ENCODE measurements around the gene ARL8B.
"Not testable (repeated sequence)": the region's sequence is repeated elsewhere in the genome, so short reads cannot be mapped to it uniquely, and the experiment has no call there.

The ARL8B gene

GRCh38 chr3:5103743-5104142, 18.3 kb upstream of the ARL8B start:
- no peak overlapping the region for H2BK120ac ChIP-seq (ENCODE audit: low read depth, low read length)
- no peak overlapping the region for H3K56ac ChIP-seq (ENCODE audit: low read length)
- no peak overlapping the region for H2BK5ac ChIP-seq (ENCODE audit: low read length)
- H3K18ac ChIP-seq (ENCODE audit: low read length), result no peak overlapping the region
- no peak overlapping the region for H3K27ac ChIP-seq (ENCODE audit: low read depth, low read length)
- no peak overlapping the region for H2BK15ac ChIP-seq (replicated peaks; ENCODE audit: low read depth)
- no peak overlapping the region for H3K4me2 ChIP-seq (ENCODE audit: low read length)
- H3K79me1 ChIP-seq (ENCODE audit: low read length), result no peaks in the 10 kb centered on the region
- H3K36me3 ChIP-seq (ENCODE audit: control insufficient read depth, insufficient read depth, low read length), result no peaks in the 10 kb centered on the region
- H4K5ac ChIP-seq (ENCODE audit: low read length), result no peak overlapping the region
- no peak for DNase-seq
- no peak overlapping the region for H2AK5ac ChIP-seq (ENCODE audit: low read length)
- no peak overlapping the region for H3K23ac ChIP-seq (ENCODE audit: low read length)
- H3K27me3 ChIP-seq (ENCODE audit: insufficient read depth, low read length, poor library complexity), result no peaks in the 10 kb centered on the region
- H3K79me2 ChIP-seq (ENCODE audit: control insufficient read depth, insufficient read depth, low read length), result no peaks in the 10 kb centered on the region
- H3K9ac ChIP-seq (ENCODE audit: low read length), result no peak overlapping the region
- no peak overlapping the region for H3K4me3 ChIP-seq (ENCODE audit: low read length)
- no peak overlapping the region for H3K4ac ChIP-seq (ENCODE audit: low read depth, low read length)
- WGBS (ENCODE audit: extremely low coverage, insufficient coverage, low lambda C conversion rate), result no CpG with 5 or more reads among the region's 3 CpGs
- no peak overlapping the region for H4K8ac ChIP-seq (ENCODE audit: low read depth, low read length)
- no peaks in the 10 kb centered on the region for H3K4me1 ChIP-seq (ENCODE audit: control insufficient read depth, low read depth, low read length)

DNA sequence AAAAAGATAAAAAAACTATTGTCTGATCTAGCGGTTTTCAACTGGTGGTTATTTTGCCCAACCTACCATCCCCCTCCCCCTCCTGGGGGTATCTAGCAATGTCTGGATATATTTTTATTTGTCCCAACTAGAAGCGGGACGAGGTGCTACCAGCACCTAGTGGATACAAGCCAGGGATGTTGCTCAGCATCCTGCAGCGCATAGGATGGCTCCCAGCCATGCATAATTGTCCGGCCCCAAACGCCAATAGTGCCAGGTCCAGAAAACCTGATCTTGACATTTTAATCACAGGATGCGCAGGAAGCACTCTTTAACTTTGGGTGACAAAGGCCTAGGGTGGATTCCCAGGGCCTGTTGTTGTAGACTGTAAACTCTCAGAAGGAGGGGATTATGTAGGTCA, 17.0 kb upstream of the ARL8B start:
- no peak overlapping the region for H3K27ac ChIP-seq (ENCODE audit: low read depth, low read length)
- H3K4me3 ChIP-seq (ENCODE audit: low read length), result no peak overlapping the region
- H3K79me2 ChIP-seq (ENCODE audit: control insufficient read depth, insufficient read depth, low read length), result no peaks in the 10 kb centered on the region
- H3K4ac ChIP-seq (ENCODE audit: low read depth, low read length), result no peak overlapping the region
- H2BK120ac ChIP-seq (ENCODE audit: low read depth, low read length), result no peak overlapping the region
- H3K18ac ChIP-seq (ENCODE audit: low read length), result no peak overlapping the region
- no peak overlapping the region for H3K4me2 ChIP-seq (ENCODE audit: low read length)
- H3K56ac ChIP-seq (ENCODE audit: low read length), result no peak overlapping the region
- DNase-seq, result no peak
- H2BK15ac ChIP-seq (replicated peaks; ENCODE audit: low read depth), result no peak overlapping the region
- WGBS (ENCODE audit: extremely low coverage, insufficient coverage, low lambda C conversion rate), result no CpG with 5 or more reads among the region's 7 CpGs
- no peak overlapping the region for H2BK5ac ChIP-seq (ENCODE audit: low read length)
- no peaks in the 10 kb centered on the region for H3K4me1 ChIP-seq (ENCODE audit: control insufficient read depth, low read depth, low read length)
- no peak overlapping the region for H3K23ac ChIP-seq (ENCODE audit: low read length)
- H3K9ac ChIP-seq (ENCODE audit: low read length), result no peak overlapping the region
- H4K5ac ChIP-seq (ENCODE audit: low read length), result no peak overlapping the region
- no peaks in the 10 kb centered on the region for H3K36me3 ChIP-seq (ENCODE audit: control insufficient read depth, insufficient read depth, low read length)
- no peaks in the 10 kb centered on the region for H3K79me1 ChIP-seq (ENCODE audit: low read length)
- no peak overlapping the region for H2AK5ac ChIP-seq (ENCODE audit: low read length)
- H4K8ac ChIP-seq (ENCODE audit: low read depth, low read length), result no peak overlapping the region
- no peaks in the 10 kb centered on the region for H3K27me3 ChIP-seq (ENCODE audit: insufficient read depth, low read length, poor library complexity)

- not testable (repeated sequence) for H3K79me1 ChIP-seq (ENCODE audit: low read length); H2BK5ac ChIP-seq (ENCODE audit: low read length); H3K56ac ChIP-seq (ENCODE audit: low read length); H4K8ac ChIP-seq (ENCODE audit: low read depth, low read length); H3K27ac ChIP-seq (ENCODE audit: low read depth, low read length); H2BK120ac ChIP-seq (ENCODE audit: low read depth, low read length); H4K5ac ChIP-seq (ENCODE audit: low read length); H3K4me2 ChIP-seq (ENCODE audit: low read length); H3K79me2 ChIP-seq (ENCODE audit: control insufficient read depth, insufficient read depth, low read length); H2AK5ac ChIP-seq (ENCODE audit: low read length); H3K18ac ChIP-seq (ENCODE audit: low read length); H2BK15ac ChIP-seq (replicated peaks; ENCODE audit: low read depth); DNase-seq; H3K4me3 ChIP-seq (ENCODE audit: low read length); H3K36me3 ChIP-seq (ENCODE audit: control insufficient read depth, insufficient read depth, low read length); H3K9ac ChIP-seq (ENCODE audit: low read length); H3K4me1 ChIP-seq (ENCODE audit: control insufficient read depth, low read depth, low read length); H3K4ac ChIP-seq (ENCODE audit: low read depth, low read length); H3K27me3 ChIP-seq (ENCODE audit: insufficient read depth, low read length, poor library complexity); H3K23ac ChIP-seq (ENCODE audit: low read length)
- no CpG with 5 or more reads among the region's 9 CpGs for WGBS (ENCODE audit: extremely low coverage, insufficient coverage, low lambda C conversion rate)
Observed at GRCh38 chr3:5106371-5106770, 15.7 kb upstream of the ARL8B start.

GRCh38 chr3:5106933-5107334, 15.2 kb upstream of the ARL8B start:
- H2AK5ac ChIP-seq (ENCODE audit: low read length); H4K8ac ChIP-seq (ENCODE audit: low read depth, low read length); H3K36me3 ChIP-seq (ENCODE audit: control insufficient read depth, insufficient read depth, low read length); H3K23ac ChIP-seq (ENCODE audit: low read length); H3K4me2 ChIP-seq (ENCODE audit: low read length); H3K79me2 ChIP-seq (ENCODE audit: control insufficient read depth, insufficient read depth, low read length); H2BK5ac ChIP-seq (ENCODE audit: low read length); H3K79me1 ChIP-seq (ENCODE audit: low read length); H3K9ac ChIP-seq (ENCODE audit: low read length); H3K4ac ChIP-seq (ENCODE audit: low read depth, low read length); H4K5ac ChIP-seq (ENCODE audit: low read length); DNase-seq; H3K4me1 ChIP-seq (ENCODE audit: control insufficient read depth, low read depth, low read length); H3K4me3 ChIP-seq (ENCODE audit: low read length); H3K56ac ChIP-seq (ENCODE audit: low read length); H2BK15ac ChIP-seq (replicated peaks; ENCODE audit: low read depth); H3K27ac ChIP-seq (ENCODE audit: low read depth, low read length); H3K27me3 ChIP-seq (ENCODE audit: insufficient read depth, low read length, poor library complexity); H3K18ac ChIP-seq (ENCODE audit: low read length); H2BK120ac ChIP-seq (ENCODE audit: low read depth, low read length): not testable (repeated sequence)
- no CpG with 5 or more reads among the region's 2 CpGs for WGBS (ENCODE audit: extremely low coverage, insufficient coverage, low lambda C conversion rate)

GRCh38 chr3:5110337-5110736, 11.8 kb upstream of the ARL8B start:
- Histone ChIP-seq H2BK5ac (ENCODE audit: low read length) (no peak overlapping the region), H2BK120ac (ENCODE audit: low read depth, low read length) (no peak overlapping the region)

DNA sequence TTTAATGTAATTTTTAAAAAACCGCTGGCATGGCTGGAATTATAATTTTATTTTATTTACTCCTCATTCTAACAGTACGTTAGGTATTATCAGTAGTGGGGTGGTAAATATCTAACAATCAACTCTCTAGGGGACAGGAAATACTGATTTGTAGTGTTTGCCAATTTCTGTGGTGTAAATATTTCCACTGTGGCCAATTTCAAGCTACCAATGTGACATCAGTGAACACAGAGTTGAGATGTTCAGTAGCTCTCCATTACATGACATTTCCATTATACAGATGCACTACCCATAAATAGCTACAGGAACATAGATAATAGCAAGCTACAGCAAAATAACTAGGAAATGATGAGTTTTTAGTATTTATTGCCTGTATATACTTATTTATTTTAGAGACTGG, 10.0 kb upstream of the ARL8B start:
- no peak overlapping the region for H2AK5ac ChIP-seq (ENCODE audit: low read length)
- no peaks in the 10 kb centered on the region for H3K79me2 ChIP-seq (ENCODE audit: control insufficient read depth, insufficient read depth, low read length)
- no peak overlapping the region for H3K27ac ChIP-seq (ENCODE audit: low read depth, low read length)
- no peak overlapping the region for H4K5ac ChIP-seq (ENCODE audit: low read length)
- no peak overlapping the region for H3K4ac ChIP-seq (ENCODE audit: low read depth, low read length)
- no peak overlapping the region for H2BK120ac ChIP-seq (ENCODE audit: low read depth, low read length)
- no peaks in the 10 kb centered on the region for H3K27me3 ChIP-seq (ENCODE audit: insufficient read depth, low read length, poor library complexity)
- no peaks in the 10 kb centered on the region for H3K4me1 ChIP-seq (ENCODE audit: control insufficient read depth, low read depth, low read length)
- no peak overlapping the region for H2BK5ac ChIP-seq (ENCODE audit: low read length)
- H3K79me1 ChIP-seq (ENCODE audit: low read length), result no peaks in the 10 kb centered on the region
- H3K18ac ChIP-seq (ENCODE audit: low read length), result no peak overlapping the region
- no peak overlapping the region for H3K9ac ChIP-seq (ENCODE audit: low read length)
- H3K36me3 ChIP-seq (ENCODE audit: control insufficient read depth, insufficient read depth, low read length), result no peaks in the 10 kb centered on the region
- H2BK15ac ChIP-seq (replicated peaks; ENCODE audit: low read depth), result no peak overlapping the region
- H3K56ac ChIP-seq (ENCODE audit: low read length), result no peak overlapping the region
- no peak overlapping the region for H3K23ac ChIP-seq (ENCODE audit: low read length)
- H4K8ac ChIP-seq (ENCODE audit: low read depth, low read length), result no peak overlapping the region
- H3K4me3 ChIP-seq (ENCODE audit: low read length), result no peak overlapping the region
- WGBS (ENCODE audit: extremely low coverage, insufficient coverage, low lambda C conversion rate), result no CpG with 5 or more reads among the region's 2 CpGs
- no peak for DNase-seq
- no peak overlapping the region for H3K4me2 ChIP-seq (ENCODE audit: low read length)

More at GRCh38 chr3:5110337-5110736, 11.8 kb upstream of the ARL8B start:
- no peak overlapping the region for H4K8ac ChIP-seq (ENCODE audit: low read depth, low read length)
- H3K4ac ChIP-seq (ENCODE audit: low read depth, low read length), result no peak overlapping the region
- no peak overlapping the region for H3K4me2 ChIP-seq (ENCODE audit: low read length)
- no peaks in the 10 kb centered on the region for H3K79me1 ChIP-seq (ENCODE audit: low read length)
- no peaks in the 10 kb centered on the region for H3K36me3 ChIP-seq (ENCODE audit: control insufficient read depth, insufficient read depth, low read length)
- H3K56ac ChIP-seq (ENCODE audit: low read length), result no peak overlapping the region
- no peaks in the 10 kb centered on the region for H3K4me1 ChIP-seq (ENCODE audit: control insufficient read depth, low read depth, low read length)
- H3K23ac ChIP-seq (ENCODE audit: low read length), result no peak overlapping the region
- H3K4me3 ChIP-seq (ENCODE audit: low read length), result no peak overlapping the region
- H3K27ac ChIP-seq (ENCODE audit: low read depth, low read length), result no peak overlapping the region
- no peak overlapping the region for H4K5ac ChIP-seq (ENCODE audit: low read length)
- no peak overlapping the region for H2BK15ac ChIP-seq (replicated peaks; ENCODE audit: low read depth)
- H3K27me3 ChIP-seq (ENCODE audit: insufficient read depth, low read length, poor library complexity), result no peaks in the 10 kb centered on the region
- no peak overlapping the region for H2AK5ac ChIP-seq (ENCODE audit: low read length)
- H3K79me2 ChIP-seq (ENCODE audit: control insufficient read depth, insufficient read depth, low read length), result no peaks in the 10 kb centered on the region
- WGBS (ENCODE audit: extremely low coverage, insufficient coverage, low lambda C conversion rate), result no CpG with 5 or more reads among the region's 3 CpGs
- no peak overlapping the region for H3K18ac ChIP-seq (ENCODE audit: low read length)
- H3K9ac ChIP-seq (ENCODE audit: low read length), result no peak overlapping the region
- DNase-seq, result no peak

Measured in mesendoderm (in vitro differentiated cells).